Nephron progenitor cell (in vitro differentiated cells): ENCODE results near the gene RIN1.
"Not testable (repeated sequence)": the region's sequence is repeated elsewhere in the genome, so short reads cannot be mapped to it uniquely, and the experiment has no call there.

ENCODE experiments used
- DNase-seq: peaks from one replicate; pipeline ENCODE4 v3.0.0; 2021
- H3K27ac Mint-ChIP-seq: 2 replicates; pipeline ENCODE4 v1.8.0; 2021; ENCODE audit warnings: mild to moderate bottlenecking, moderate library complexity, mixed read lengths
- H3K27me3 Mint-ChIP-seq: 2 replicates; pipeline ENCODE4 v1.8.0; 2021; ENCODE audit warnings: mild to moderate bottlenecking, low read depth, mixed read lengths; ENCODE audit not compliant: poor library complexity
- H3K36me3 Mint-ChIP-seq: 2 replicates; pipeline ENCODE4 v1.8.0; 2021; ENCODE audit warnings: low read depth, mixed read lengths
- H3K4me1 Mint-ChIP-seq: 2 replicates; pipeline ENCODE4 v1.8.0; 2021; ENCODE audit warnings: mixed read lengths
- H3K4me3 Mint-ChIP-seq: 2 replicates; pipeline ENCODE4 v1.8.0; 2021; ENCODE audit warnings: mild to moderate bottlenecking, moderate library complexity, mixed read lengths
- H3K9me3 Mint-ChIP-seq: 2 replicates; pipeline ENCODE4 v1.8.0; 2021; ENCODE audit warnings: mild to moderate bottlenecking, moderate library complexity, mixed read lengths
- CTCF ChIP-seq: fragments of 200-600 bp; sonication (generic); IDR thresholded peaks from 2 replicates; pipeline ENCODE4 v1.5.0; 2021; ENCODE audit warnings: antibody characterized with exemption

The RIN1 gene

GRCh38 chr11:66322732-66323427, 13.4 kb downstream of the RIN1 start:
- Mint-ChIP-seq H3K27ac (no peak overlapping the region), H3K27me3 (peaks cover 5% of the 10 kb centered on the region), H3K9me3 (peaks cover 16% of the 10 kb centered on the region), H3K4me3 (peak overlapping the region; percentile 30), H3K4me1 (peaks cover 83% of the 10 kb centered on the region), H3K36me3 (no peaks in the 10 kb centered on the region)
- DNase-seq = no peak
- no peak for TF ChIP-seq CTCF

GRCh38 chr11:66321606-66322005, 14.6 kb downstream of the RIN1 start:
- no peaks in the 10 kb centered on the region for H3K36me3 Mint-ChIP-seq
- TF ChIP-seq CTCF = no peak
- no peaks in the 10 kb centered on the region for H3K27me3 Mint-ChIP-seq
- peaks cover 16% of the 10 kb centered on the region for H3K9me3 Mint-ChIP-seq
- no peak for DNase-seq
- no peak overlapping the region for H3K27ac Mint-ChIP-seq
- H3K4me3 Mint-ChIP-seq = no peak overlapping the region
- H3K4me1 Mint-ChIP-seq = peaks cover 81% of the 10 kb centered on the region

GRCh38 chr11:66320748-66321147, 15.5 kb downstream of the RIN1 start:
- not testable (repeated sequence) for H3K36me3 Mint-ChIP-seq, DNase-seq, H3K27me3 Mint-ChIP-seq, H3K27ac Mint-ChIP-seq, H3K4me3 Mint-ChIP-seq
- Mint-ChIP-seq H3K4me1 (peaks cover 77% of the 10 kb centered on the region), H3K9me3 (peaks cover 16% of the 10 kb centered on the region)

GRCh38 chr11:66320289-66320688, 15.9 kb downstream of the RIN1 start:
- not testable (repeated sequence) for H3K27ac Mint-ChIP-seq, H3K27me3 Mint-ChIP-seq

GRCh38 chr11:66318600-66318970, 17.6 kb downstream of the RIN1 start:
- H3K27ac Mint-ChIP-seq = peak overlapping the region; percentile 87
- no peak for DNase-seq
- H3K36me3 Mint-ChIP-seq = no peaks in the 10 kb centered on the region
- peaks cover 76% of the 10 kb centered on the region for H3K4me1 Mint-ChIP-seq
- H3K4me3 Mint-ChIP-seq = peak overlapping the region; percentile 21
- H3K9me3 Mint-ChIP-seq = peaks cover 16% of the 10 kb centered on the region
- no peaks in the 10 kb centered on the region for H3K27me3 Mint-ChIP-seq
- no peak for TF ChIP-seq CTCF

More at GRCh38 chr11:66320289-66320688, 15.9 kb downstream of the RIN1 start:
- DNase-seq, H3K36me3 Mint-ChIP-seq, H3K4me3 Mint-ChIP-seq: not testable (repeated sequence)
- Mint-ChIP-seq H3K4me1 (peaks cover 77% of the 10 kb centered on the region), H3K9me3 (peaks cover 16% of the 10 kb centered on the region)

GRCh38 chr11:66317723-66318599, 18.3 kb downstream of the RIN1 start:
- peak overlapping the region; percentile 97 for H3K27ac Mint-ChIP-seq
- peak overlapping the region; percentile 73 for H3K4me3 Mint-ChIP-seq
- peaks cover 72% of the 10 kb centered on the region for H3K4me1 Mint-ChIP-seq
- H3K9me3 Mint-ChIP-seq = peaks cover 16% of the 10 kb centered on the region
- H3K27me3 Mint-ChIP-seq = no peaks in the 10 kb centered on the region
- no peaks in the 10 kb centered on the region for H3K36me3 Mint-ChIP-seq
- no peak for TF ChIP-seq CTCF
- peak; percentile 37 for DNase-seq
